Adrenal gland (tissue), 12 donors: ENCODE data around the gene LRRC8D. TPM values are rescaled to one million over a fixed set of nuclear protein-coding genes. Genes with fewer than 3 reads are reported as not detected.
A peak's percentile ranks its signal among the peaks of the same experiment; 100 is the strongest.

Experiments used
- DNase-seq, 7 donors: peaks; one replicate each; pipeline ENCODE4 v3.0.0-alpha.2; 2019 to 2020
- H3K27ac ChIP-seq, 5 donors: fragments of 200-600 bp; sonication (generic) in 4 of 5; 1 replicate in 3 of 5; 2 replicates in 2 of 5; pipeline versions ENCODE4 v1.5.1 to v1.8.0; 2016 to 2020; ENCODE audit warnings: mild to moderate bottlenecking in 1 of 5
- H3K27me3 ChIP-seq: fragments of 200-600 bp; 2 replicates; pipeline ENCODE4 v1.8.0; 2021
- H3K36me3 ChIP-seq, 2 donors: fragments of 200-600 bp; replicated peaks in 1 of 2; 1 replicate in 1 of 2; 2 replicates in 1 of 2; pipeline versions ENCODE4 v1.5.1 to v1.8.0; 2018 to 2022
- H3K4me1 ChIP-seq, 2 donors: fragments of 200-600 bp; replicated peaks in 1 of 2; 1 replicate in 1 of 2; 2 replicates in 1 of 2; pipeline versions ENCODE4 v1.5.1 to v1.8.0; 2018 to 2021
- H3K4me3 ChIP-seq, 4 donors: fragments of 200-600 bp; sonication (generic) in 3 of 4; one replicate each; pipeline ENCODE4 v1.5.1; 2016 to 2018
- H3K9me3 ChIP-seq, 3 donors: fragments of 200-600 bp; sonication (generic) in 1 of 3; replicated peaks in 1 of 3; 1 replicate in 2 of 3; 2 replicates in 1 of 3; pipeline versions ENCODE4 v1.5.1 to v1.8.0; 2016 to 2021
- POLR2A ChIP-seq, 2 donors: fragments of 450-650 bp; IDR thresholded peaks; one replicate each; pipeline ENCODE4 v1.6.1; 2017; ENCODE audit warnings: antibody characterized with exemption in 2 of 2, mild to moderate bottlenecking in 2 of 2, moderate library complexity in 1 of 2
- WGBS, 4 donors: extraction: QIAGEN DNeasy Blood & Tissue Kit in 2 of 4; methylation state at CpG; one replicate each; pipeline versions ENCODE4 v1.1.5 to v1.1.7; 2013 to 2017; 5-methylcytosine and 5-hydroxymethylcytosine counted together
- intact Hi-C, 2 donors: fragments of 100-400 bp; cut with DNase I; formaldehyde crosslinking; loops; one replicate each; pipeline versions ENCODE4 v1.14.1 to v1.15.0; 2022 to 2023
- polyA plus RNA-seq, 3 donors: library from polyadenylated mRNA; stranded (reverse); fragments of 200-250 nt in 2 of 3; fragments of 350-450 nt in 1 of 3; fragmentation: Illumina TruSeq in 1 of 3; extraction: RNeasy Lipid Tissue Mini Kit (QIAGEN cat#74804) in 1 of 3; gene quantifications; one replicate each; pipeline ENCODE4 v1.2.3, GENCODE V29; 2013 to 2014
- total RNA-seq, 9 donors: library from RNA; depleted of rRNA in 4 of 9; stranded (reverse); fragments of >200 nt in 4 of 9; fragments of 120-200 nt in 1 of 9; fragmentation: NEBNext Ultra II Directional in 1 of 9; extraction: Animal tissue kit (Norgen Biotek cat#: 25700) in 1 of 9; gene quantifications; one replicate each; pipeline versions ENCODE4 v1.1.0 to v1.2.4, GENCODE V29; 2013 to 2023
- TF ChIP-seq, protein P1 (sequence below), 6 experiments: fragments of 450-650 bp in 4 of 6; fragments of 200-600 bp in 2 of 6; sonication (generic) in 1 of 6; IDR thresholded peaks; 1 replicate in 5 of 6; 2 replicates in 1 of 6; pipeline versions ENCODE4 v1.5.1 to v1.8.0; 2016 to 2021; ENCODE audit warnings: antibody characterized with exemption in 6 of 6, mild to moderate bottlenecking in 2 of 6, moderate library complexity in 1 of 6
- donor health status: healthy with polysubstance abuse.
- donor health status: Bipolar disorder and iron deficiency.
- donor health status: DM: yes; HTN: yes; CAD: no.
- donor health status: DM: no; HTN: no; CAD: no.
- donor health status: DM: no; HTN: no; CAD: no.
- donor health status: DM: yes; HTN: yes; CAD: no.

Gene LRRC8D
- total and polyA plus RNA-seq, 12 donors: 13.9 to 79.8 (median 57.2) TPM

DNA sequence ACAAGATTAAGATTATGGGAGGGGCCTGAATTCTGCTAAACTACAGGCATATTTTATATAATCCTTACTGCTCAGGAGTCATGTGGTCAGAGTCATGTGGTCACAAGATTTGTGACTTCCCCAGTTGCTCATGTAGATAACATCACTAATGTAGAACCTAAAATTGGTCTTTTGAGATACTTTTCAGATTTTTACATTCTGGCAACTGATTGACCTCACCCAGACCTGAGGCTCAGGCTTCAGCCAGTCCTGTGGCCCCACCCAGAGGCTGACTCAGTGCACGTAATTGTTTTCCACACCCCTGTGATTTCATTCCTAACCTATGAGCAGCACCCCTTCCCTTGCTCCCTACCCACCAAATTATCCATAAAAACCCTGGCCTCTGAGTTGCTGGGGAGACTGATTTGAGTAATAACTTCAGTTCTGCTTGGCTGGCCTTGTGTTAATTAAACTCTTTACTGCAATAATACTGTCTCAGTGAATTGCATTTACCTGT is 132.3 kb downstream of the LRRC8D start:
- Histone ChIP-seq H3K27me3 (no peaks in the 10 kb centered on the region), H3K36me3 (no peaks in the 10 kb centered on the region), H3K4me3 (no peak overlapping the region), H3K27ac (no peak overlapping the region), H3K9me3 (no peaks in the 10 kb centered on the region), H3K4me1 (no peaks in the 10 kb centered on the region)
- TF ChIP-seq, protein P1, sequence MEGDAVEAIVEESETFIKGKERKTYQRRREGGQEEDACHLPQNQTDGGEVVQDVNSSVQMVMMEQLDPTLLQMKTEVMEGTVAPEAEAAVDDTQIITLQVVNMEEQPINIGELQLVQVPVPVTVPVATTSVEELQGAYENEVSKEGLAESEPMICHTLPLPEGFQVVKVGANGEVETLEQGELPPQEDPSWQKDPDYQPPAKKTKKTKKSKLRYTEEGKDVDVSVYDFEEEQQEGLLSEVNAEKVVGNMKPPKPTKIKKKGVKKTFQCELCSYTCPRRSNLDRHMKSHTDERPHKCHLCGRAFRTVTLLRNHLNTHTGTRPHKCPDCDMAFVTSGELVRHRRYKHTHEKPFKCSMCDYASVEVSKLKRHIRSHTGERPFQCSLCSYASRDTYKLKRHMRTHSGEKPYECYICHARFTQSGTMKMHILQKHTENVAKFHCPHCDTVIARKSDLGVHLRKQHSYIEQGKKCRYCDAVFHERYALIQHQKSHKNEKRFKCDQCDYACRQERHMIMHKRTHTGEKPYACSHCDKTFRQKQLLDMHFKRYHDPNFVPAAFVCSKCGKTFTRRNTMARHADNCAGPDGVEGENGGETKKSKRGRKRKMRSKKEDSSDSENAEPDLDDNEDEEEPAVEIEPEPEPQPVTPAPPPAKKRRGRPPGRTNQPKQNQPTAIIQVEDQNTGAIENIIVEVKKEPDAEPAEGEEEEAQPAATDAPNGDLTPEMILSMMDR (IDR thresholded peaks at IDR 0.05): peak in 3 of 6 experiments; percentile 15 to 41 (median 33)
- no peak for TF ChIP-seq POLR2A (IDR thresholded peaks at IDR 0.05)
- intact Hi-C loops: no loop called here
- WGBS, 4 donors: 31 to 50% (median 37%) methylated on average over 1 of the region's 1 CpG
- DNase-seq: peak; percentile 34 to 69 (median 59)

DNA sequence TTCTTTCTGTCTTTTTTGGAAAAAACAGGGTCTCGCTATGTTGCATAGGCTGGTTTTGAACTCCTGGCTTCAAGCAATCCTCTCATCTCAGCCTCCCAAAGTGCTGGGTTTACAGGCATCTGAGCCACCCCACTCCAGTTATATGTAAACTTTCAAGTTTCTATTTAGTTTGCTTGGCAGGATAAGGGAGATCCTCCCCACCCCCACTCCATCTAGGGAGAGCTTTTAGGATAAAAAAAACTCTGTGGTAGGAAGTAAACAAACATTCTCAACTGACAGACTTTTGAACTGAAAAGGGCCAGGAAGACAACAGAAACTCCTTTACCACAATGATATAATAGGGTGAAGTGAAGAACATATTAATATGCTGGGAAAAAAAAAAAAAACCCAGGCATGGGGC is 133.1 kb downstream of the LRRC8D start:
- no peak overlapping the region for H3K4me3 ChIP-seq
- no peaks in the 10 kb centered on the region for H3K36me3 ChIP-seq
- H3K27ac ChIP-seq: no peak overlapping the region
- intact Hi-C loops: no loop called here
- H3K4me1 ChIP-seq: no peaks in the 10 kb centered on the region
- no peaks in the 10 kb centered on the region for H3K9me3 ChIP-seq
- H3K27me3 ChIP-seq: no peaks in the 10 kb centered on the region
- DNase-seq: no peak
- 100% methylated on average over 1 of the region's 1 CpG for WGBS, 4 donors
- TF ChIP-seq POLR2A (IDR thresholded peaks at IDR 0.05): no peak
- TF ChIP-seq, protein P1 (IDR thresholded peaks at IDR 0.05): no peak

DNA sequence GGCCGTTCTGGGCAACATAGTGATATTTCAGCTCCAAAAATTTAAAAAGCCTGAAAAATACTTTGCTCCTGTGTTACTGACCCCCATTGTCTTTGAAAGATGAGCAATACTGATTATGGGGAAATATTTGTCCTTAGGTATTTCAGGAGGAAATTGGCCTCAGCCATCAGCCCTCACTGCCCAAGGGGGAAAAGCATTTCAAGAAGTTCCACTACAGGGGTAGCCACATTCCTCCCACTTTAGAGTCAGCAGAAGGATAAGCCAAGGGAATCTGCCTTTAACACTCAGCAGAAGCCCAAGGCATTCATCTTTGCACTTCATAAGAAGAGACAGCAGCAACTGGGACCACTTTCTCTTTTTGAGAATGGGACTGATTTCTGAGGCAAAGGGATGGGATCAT is 133.6 kb downstream of the LRRC8D start:
- intact Hi-C loops: no loop called here
- no peaks in the 10 kb centered on the region for H3K27me3 ChIP-seq
- H3K27ac ChIP-seq: no peak overlapping the region
- H3K36me3 ChIP-seq: no peaks in the 10 kb centered on the region
- no peak for DNase-seq
- no peaks in the 10 kb centered on the region for H3K4me1 ChIP-seq
- H3K9me3 ChIP-seq: no peaks in the 10 kb centered on the region
- TF ChIP-seq POLR2A (IDR thresholded peaks at IDR 0.05): no peak
- TF ChIP-seq, protein P1 (IDR thresholded peaks at IDR 0.05): no peak
- 93 to 100% (median 98%) methylated on average over 1 of the region's 1 CpG for WGBS, 4 donors
- no peak overlapping the region for H3K4me3 ChIP-seq

DNA sequence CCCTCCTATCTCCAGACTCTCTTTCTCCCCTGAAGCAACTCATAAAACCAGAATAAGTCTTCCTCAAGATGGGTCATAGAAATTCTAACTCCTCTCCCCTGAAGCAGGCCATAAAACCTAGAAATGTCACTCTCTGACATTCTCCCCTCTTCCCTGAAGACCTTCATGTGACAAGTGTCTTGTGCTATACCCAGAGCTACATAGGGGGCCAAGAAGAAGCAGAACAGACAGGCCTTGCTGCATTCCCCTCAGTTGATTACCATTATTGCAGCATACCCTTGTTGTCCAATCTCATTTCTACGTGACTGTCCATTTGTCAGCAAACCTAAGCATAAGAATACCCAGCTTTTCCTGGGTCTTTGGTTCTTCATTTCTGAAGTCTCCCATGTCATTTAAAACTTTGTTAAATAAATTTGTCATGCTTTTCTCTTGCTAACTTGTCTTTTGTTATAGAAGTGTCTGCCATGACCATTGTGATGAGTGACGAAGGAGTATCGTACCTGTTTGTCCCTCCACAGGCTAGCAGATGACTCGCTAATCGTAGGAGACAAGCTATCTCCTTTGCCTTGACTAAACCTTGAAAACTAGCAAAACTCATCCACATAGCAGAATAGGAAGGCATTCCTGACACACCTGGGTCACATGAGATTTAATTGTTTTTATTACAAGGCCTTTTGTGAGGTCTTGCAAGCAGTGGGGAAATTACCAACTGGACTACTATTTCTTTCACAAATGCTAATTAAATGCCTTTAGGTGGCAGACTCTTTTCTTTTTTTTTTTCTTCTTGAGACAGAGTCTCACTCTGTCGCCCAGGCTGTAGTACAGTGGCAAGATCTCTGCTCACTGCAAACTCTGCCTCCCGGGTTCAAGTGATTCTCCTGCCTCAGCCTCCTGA is 134.7 kb downstream of the LRRC8D start:
- H3K36me3 ChIP-seq: no peaks in the 10 kb centered on the region
- DNase-seq: no peak
- WGBS, 4 donors: 95 to 99% (median 96%) methylated on average over 7 of the region's 7 CpGs
- no peaks in the 10 kb centered on the region for H3K27me3 ChIP-seq
- H3K27ac ChIP-seq: no peak overlapping the region
- H3K4me1 ChIP-seq: no peaks in the 10 kb centered on the region
- H3K4me3 ChIP-seq: no peak overlapping the region
- intact Hi-C loops: no loop called here
- no peaks in the 10 kb centered on the region for H3K9me3 ChIP-seq
- TF ChIP-seq, protein P1 (IDR thresholded peaks at IDR 0.05): no peak
- TF ChIP-seq POLR2A (IDR thresholded peaks at IDR 0.05): no peak
